NCI-H345 (cell line): ENCODE measurements around the gene COL26A1.

Source experiments
- DNase-seq: peaks from one replicate; lab custom pipeline; 2025; lab: John Stamatoyannopoulos, UW

The COL26A1 gene

DNA sequence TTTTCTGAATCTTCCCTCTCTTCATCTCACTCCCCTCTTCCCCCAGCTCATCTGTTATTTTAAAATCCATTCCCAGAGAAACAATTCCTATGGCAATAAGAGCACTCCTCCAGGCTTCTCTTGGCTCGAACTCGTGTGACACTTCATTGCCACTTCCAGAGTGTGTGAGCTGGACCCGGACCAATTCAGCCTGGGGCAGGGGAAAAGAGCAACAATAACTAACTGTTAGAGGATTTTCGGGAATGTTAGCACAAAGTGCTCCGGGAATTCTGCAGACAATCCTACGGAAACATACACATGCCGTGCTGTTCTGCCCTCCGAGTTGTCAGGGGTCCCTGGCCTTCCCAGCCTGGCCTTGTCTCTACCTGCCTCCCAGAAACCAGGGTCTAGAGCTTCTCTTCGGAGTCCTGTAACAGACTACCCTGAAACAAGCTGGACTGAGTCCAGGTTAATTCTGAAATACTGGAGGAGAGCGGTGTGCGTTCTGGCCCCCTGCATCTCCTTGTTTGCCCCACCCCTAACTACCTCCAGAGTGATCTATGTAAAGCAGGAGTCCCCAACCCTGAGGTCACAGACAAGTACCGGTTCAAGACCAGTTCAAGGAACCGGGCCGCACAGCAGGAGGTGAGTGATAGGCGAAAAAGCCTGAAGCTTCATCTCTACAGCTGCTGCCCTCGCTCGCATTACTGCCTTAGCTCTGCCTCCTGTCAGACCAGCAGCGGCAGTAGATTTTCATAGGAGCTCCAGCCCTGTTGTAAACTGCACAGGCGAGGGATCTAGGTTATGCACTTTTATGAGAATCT lies 11.3 kb downstream of the COL26A1 start:
- peak; percentile 4 for DNase-seq

DNA sequence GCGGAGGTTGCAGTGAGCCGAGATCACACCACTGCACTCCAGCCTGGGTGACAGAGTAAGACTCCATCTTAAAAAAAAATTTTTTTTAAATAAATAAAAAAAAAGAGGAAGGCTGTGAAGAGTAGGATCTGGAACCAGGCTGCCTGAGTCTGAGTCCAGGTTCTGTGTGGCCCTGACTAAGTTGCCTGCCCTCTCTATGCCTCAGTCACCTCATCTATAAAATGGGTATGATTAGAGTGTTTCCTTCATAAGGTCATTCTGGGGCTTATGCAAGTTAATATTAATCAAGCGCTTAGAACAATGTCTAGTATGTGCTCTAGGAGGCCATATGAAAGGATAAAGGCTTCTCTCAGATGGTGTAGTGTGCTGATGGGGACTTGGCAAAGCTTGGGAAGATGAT lies 12.3 kb downstream of the COL26A1 start:
- no peak for DNase-seq

DNA sequence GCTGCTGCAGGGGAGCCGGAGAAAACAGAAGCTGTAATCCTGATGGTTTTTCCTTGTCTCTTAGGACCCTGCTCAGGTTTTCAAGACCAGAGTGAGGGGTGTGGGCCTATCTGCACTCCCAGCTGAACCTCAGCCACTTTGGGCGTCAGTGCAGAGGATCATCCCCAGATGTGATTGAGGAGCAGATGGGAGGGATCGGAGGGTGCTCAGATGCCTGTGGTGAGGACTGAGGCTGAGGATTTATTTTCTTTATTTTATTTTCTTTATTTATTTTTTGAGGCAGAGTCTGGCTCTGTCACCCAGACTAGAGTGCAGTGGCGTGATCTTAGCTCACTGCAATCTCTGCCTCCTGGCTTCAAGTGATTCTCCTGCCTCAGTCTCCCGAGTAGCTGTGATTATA lies 13.9 kb downstream of the COL26A1 start:
- DNase-seq, result no peak

DNA sequence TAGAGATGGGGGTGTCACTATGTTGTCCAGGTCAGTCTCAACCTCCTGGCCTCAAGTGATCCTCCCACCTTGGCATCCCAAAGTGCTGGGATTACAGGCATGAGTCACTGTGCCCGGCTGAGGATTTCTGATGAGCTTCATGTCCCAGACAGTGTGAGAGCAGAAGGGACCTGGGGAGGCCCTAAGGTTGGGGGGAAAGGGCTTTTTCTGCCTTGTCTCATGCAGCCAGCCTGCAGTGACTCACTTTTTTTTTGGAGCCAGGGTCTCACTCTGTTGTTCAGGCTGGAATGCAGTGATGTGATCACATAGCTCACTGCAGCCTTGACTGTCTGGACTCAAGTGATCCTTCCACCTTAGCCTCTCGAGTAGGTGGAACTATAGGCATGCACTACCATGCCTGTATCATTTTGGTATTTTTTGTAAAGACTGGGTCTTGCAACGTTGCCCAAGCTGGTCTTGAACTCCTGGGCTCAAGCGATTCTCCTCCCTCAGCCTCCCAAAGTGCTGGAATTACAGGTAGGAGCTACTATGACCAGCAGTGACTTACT lies 14.6 kb downstream of the COL26A1 start:
- no peak for DNase-seq

DNA sequence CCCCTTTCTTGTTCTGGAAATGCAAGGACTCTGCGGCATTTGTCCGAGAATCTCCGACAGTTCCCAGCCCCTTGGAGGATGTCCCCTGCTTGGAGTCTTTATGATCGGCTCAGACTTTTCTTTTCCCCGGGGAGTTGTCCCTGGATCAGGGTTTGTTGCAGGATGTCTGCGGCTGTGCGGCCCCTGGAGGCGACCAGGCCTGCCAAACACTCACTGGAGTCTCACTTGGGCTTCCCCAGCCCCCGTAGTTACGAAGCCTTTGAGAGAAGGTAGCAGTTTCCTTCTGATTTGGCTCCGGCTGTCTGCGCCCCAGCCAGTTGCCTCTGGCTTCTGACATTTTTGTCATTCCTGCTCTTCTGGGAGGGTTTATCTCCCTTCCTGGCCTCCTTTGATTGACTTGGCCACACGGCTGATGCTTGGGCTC lies 16.1 kb downstream of the COL26A1 start:
- DNase-seq, result no peak

DNA sequence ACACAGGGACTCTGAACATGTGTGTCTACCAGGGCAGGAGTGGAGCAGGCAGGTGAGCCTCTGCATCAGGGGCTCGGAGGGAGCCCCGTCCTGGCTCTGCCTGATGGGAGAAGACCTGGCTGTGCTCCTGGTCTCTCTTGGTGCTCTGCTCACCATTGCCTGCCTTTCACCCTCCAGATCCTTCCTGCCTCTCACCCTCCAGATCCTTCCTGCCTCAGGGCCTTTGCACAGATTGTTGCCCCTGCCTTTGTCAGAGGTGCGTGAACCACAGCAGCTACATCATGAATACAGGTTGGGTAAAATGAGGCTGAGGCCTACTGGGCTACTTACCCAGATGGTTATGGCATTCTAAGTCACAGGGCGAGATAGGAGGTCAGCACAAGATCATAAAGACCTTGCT lies 16.6 kb downstream of the COL26A1 start:
- no peak for DNase-seq

DNA sequence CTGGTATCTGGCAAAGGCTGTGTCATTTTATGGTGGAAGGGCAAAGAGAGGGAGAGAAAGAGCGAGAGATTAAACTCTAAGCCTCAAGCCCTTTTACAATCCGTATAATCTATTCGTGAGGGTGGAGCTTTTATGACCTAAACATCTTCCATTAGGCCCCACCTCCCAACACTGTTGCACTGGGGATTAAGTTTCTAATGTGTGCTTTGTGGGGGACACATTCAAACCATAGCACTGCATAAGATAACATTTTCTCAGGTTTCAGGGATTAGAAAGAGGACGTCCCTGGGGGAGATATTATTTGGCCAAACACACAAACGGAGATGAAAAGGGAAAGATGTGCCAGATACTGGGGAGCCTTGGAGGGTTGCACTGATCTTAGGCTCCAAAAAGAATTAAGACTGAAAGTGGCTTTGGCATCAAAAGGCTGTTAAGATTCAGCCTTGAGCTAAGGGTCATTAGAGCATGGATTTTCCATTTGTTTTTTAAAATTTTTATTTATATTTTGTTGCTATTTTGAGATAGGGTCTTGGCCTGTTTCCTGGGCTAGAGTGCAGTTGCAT lies 19.0 kb downstream of the COL26A1 start:
- no peak for DNase-seq

DNA sequence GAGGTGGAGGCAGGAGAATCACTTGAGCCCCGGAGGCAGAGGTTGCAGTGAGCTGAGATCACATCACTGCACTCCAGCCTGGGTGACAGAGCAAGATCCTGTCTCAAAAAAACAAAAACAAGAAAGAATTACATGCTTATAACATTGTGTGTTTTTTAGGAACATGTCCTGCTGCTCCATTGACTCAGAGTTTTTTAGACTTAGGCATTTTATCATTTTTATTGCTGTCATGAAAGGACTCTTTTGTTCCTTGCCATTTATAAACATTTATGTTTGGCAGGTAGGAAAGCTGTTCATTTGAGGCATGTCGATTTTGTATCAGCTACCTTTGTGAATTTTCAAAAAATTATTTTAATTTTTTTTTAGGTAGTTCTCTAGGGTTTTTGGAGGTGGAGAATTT lies 20.3 kb downstream of the COL26A1 start:
- no peak for DNase-seq

DNA sequence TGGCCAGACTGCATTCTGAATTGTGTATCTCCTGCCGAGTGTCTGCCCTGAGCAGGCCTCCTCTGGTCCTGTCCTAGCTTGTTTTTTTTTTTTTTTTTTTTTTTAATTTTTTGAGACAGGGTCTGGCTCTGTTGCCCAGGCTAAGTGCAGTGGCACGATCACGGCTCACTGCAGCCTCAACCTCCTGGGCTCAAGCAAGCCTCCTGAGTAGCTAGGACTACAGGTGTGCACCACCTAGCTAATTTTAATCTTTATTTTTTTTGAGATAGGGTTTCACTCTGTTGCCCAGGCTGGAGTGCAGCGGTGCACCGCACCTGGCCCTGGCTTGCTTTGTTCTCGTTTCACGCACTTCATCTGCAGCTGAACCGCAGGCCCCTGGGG lies 23.5 kb downstream of the COL26A1 start:
- no peak for DNase-seq

DNA sequence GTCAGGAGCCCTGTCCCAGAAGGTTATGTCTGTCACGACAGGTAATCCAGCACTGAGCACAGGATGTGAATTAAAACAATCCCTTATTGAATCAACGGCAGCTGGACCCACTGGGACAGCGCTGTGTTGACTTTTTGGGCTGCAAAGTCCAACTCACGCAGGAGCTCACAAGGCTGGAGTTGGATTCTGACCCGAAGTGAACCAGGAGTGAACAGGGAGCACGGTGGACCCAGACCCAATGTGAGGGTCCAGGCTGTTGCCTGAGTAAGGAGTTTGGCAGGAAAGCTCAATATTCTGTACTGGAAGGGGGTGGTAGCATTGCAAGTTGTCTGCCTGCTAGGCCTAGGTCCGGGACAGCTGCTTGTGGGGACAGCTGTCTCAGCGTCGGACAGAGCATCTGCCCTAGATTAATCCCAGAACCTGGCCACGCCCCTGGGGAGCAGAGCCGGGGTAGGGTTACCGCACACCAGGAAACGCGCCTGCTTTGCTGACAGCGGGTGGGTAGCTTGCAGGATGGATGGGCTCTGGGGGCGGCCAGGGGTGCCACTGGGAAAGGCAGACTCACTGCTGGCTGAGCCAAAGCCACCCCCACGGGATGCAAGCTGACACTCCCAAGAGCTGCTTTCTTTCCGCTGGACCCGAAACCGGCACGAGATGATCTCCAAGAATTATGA lies 24.0 kb downstream of the COL26A1 start:
- peak; percentile 16 for DNase-seq

DNA sequence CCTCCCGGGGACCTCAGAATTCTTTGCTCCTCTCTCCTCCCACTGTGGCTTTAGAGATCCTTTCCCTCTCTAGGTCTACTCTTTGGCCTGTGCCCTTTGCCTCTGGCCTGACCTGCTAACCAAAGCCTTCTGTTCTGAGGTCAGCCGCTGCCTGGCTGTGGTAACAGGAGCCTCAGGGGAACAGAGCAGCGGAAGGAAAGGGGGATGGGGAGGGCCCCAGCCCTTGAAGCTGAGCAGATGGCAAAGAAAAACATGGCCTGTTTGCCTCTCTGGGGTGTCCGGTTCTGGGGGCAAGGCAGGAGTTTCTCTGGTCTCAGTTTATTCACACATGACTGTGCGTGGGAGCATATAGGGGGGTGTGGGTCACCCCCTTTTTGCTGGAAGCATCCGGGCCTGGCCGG lies 28.2 kb downstream of the COL26A1 start:
- DNase-seq, result no peak

DNA sequence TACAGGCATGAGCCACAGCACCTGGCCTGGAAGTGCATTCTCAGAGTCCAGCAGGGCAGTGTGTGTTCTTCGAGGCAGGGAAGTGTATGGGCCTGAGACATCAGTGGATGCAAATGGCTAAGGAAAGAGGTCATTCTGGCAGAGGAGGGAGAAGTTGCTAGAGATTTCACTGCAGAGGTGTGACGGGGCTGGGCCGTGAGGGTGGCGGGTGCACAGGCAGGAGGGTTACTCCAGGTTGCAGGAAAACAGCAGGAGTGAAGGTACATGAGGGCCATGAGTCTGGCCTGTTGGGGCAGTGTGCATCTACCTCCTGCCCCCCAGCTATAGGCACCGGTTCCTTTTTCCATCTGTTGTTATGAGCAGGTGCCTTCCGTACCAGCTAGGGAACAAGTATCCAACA lies 29.3 kb downstream of the COL26A1 start:
- no peak for DNase-seq

DNA sequence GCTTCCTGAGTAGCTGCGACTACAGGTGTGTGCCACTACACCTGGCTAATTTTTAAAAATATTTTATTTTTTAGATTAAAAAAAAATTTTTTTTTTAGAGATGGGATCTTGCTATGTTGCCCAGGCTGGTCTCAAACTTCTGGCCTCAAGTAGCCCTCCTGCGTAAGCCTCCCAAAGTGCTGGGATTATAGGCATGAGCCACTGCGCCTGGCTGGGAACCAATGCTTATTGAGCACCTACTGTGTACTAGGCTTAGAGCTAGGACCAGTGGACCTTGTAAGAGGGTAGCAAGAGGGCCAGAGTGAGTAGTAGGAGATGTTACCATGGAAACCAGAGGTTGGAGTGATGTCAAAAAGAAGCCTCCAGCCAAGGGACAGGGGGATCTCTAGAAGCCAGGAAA lies 31.2 kb downstream of the COL26A1 start:
- DNase-seq, result no peak

DNA sequence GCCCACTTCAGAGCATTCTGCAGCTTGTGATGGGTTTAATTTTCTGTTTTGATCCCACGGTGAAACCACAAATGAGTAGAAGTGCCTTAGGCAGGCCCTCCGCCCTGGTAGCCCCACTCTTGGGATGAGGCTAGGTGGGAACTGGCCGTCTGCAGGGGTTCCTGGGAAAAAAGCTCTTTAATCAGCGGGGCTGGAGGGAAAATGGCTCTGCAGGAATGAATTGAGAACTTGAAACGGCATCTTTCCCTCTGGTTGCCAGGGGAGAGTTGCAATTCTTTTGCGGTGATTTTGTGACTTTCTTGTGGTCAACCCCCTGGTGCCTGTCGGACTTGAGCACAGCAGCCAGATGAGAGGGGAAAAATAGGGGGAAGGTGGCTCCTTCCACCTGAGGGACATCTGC lies 32.7 kb downstream of the COL26A1 start:
- DNase-seq, result no peak

DNA sequence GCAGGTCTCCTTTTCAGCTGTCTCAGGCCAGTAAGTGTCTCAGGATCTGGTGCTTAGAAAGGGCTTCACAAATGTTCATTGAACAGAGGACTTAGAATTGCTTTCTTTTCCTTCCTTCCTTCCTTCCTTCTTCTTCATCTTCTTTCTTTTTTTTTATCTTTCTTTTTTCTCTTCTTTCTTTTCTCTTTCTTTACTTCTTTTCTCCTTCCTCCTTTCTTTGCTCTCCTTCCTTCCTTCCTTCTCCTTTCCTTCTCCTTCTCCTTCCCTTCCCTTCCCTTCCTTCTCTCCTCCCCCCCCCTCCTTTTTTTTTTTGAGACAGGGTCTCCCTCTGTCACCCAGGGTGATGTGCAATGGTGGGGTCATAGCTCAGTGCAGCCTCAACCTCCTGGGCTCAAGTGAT lies 34.6 kb downstream of the COL26A1 start:
- no peak for DNase-seq

DNA sequence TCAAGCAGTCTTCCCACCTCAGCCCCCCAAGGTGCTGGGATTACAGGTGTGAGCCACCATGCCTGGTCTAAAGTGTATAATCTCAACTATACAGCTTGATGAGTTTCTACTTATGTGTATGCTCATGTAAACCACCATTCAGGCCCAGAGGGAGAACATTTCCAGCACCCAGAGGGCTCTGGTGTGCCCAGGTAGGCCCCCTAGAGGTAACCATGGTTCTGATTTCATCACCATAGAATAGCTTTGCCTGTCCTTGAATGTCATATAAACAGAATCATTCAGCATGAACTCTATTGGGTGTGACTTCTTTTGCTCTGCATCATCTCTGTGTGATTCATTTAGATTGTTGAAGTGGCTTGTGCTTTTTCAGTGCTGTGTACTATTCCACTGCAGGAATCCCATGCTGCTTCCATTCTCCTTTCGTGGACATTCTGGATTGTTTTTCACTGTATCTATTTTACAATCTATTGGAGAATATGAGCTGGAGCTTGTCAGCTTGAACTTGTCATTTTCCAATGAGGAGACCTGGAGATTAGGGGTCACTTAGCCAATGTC lies 35.2 kb downstream of the COL26A1 start:
- no peak for DNase-seq

DNA sequence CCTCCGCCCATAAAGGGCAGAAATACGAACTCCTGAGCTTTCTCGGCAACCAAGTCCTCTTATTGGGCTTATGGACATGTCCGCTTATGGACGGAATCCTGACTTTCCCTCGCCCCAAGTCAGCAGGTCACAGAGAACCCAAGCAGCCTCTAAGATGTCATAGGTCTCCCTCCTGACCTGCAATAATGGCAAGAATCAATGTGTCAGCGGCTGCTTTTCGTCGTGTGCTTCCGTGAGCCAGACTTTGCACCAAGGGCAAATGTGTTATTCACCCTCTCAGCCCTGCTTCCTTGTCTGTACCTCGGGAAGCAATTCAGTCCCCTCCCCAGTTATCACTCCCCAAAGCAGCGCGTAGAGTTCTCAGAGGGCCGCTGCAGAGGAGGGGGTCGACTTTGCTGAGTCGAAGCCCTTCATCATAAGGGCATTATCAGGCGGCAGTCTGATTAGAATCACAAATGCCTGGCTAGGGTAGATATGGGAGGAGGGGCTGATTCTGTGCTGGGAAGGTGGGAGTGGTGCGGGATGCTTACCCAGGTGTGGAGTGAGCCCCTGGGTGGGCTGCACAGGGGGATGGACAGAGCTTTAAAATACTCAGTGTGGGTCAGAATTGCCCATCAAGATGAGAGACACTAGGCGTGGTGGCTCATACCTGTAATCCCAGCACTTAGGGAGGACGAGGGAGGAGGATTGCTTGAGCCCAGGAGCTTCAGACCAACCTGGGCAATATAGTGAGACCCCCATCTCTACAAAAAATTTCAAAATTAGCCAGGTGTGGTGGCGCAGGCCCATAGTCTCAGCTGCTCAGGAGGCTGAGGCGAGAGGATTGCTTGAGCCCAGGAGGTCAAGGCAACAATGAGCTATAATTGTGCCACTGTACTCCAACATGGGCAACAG lies 36.0 kb downstream of the COL26A1 start:
- DNase-seq, result no peak

DNA sequence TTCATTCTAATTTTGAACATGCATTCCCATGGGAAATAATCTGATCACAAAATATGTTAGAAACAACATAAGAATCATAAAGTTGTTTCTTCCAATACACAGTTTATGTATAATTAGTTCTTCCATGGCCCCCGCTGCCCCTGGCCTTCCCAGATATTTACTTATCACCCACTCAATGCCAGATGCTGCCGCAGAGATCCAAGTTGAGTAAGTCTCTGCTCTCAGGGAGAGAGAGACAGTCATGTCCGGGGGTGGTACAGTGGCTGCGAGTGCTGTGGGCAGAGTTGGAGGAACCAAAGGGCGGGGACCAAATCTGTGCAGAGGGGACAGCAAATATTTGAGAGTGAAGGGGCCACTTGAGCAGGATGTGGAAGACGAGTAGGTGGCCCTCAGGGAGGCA lies 37.1 kb downstream of the COL26A1 start:
- DNase-seq, result no peak

DNA sequence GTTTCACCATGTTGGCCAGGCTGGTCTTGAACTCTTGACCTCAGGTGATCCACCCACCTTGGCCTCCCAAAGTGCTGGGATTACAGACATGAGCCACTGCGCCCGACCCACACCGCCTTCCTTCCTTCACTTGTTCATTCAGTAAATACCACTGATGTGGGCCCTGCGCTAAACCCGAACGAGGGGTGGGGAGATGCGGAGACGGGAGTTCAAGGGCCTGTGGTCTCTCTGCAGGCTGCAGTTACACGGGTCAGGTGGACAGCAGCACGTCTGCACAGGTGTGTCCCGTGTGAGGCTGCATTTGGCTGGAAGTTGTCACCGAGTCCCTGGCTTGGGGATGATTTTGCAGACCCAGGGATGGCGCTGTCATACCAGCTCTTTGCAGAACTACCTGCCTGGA lies 38.1 kb downstream of the COL26A1 start:
- DNase-seq, result no peak

DNA sequence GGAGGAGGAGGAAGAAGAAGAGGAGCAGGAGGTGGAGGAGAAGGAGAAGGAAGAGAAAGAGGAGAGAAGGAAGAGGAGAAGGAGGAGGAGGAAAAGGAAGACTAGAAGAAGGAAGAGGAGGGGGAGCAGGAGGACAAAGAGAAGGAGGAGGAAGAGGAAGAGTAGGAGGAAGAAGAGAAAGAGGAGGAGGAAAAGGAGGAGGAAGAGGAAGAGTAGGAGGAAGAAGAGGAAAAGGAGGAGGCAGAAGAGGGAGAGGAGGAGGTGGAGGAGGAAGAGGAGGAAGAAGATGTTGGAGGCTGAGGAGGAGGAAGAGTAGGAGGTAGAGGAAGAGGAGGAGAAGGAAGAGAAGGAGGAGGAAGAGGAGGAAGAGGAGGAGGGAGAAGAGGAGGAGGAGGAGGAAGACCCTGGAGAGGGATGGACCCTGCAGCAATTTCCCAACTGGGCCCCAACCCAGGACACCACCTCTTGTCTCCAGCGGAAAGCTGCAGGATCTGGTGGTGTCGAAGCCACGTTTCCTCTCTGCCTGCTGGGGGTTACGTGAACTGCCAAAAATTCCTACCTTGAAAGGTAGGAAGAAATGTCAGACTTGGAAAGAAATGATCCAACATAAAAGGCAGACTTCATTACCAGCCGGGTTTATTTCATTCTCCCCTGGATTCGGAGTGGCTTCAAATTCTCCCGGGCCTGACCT lies 38.9 kb downstream of the COL26A1 start:
- no peak for DNase-seq

DNA sequence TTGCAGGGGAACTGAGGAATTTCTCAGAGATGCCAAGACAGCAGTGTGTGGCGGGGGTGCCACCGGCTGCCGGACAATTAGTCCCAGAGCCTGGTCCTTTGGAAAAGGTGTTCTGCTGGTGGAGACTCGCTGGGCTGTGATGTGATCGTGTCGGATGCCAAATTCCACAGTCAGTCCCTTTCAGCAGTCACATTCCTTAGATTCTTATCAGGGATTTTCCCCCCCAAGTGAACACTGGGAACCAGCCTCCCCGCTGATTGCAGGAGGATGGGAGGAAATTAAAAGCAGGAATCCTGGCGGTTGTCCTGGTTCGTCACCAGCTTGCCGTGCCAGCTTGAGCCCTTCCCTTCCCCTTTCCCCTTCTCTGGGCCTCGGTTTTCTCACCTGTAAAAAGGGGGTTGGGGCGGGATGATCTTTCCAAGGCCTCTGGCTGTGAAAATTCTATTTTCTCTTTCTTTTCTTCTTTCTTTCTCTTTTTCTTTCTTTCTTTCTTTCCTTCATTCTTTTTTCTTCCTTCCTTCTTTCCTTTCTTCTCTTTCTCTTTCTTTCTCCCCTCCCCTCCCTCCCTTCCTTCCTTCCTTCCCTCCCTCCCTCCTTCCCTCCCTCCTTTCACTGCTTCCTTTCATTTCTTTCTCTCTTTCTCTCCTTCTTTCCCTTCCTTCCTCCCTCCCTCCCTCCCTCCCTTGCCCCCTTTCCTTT lies 39.6 kb downstream of the COL26A1 start:
- no peak for DNase-seq
